ENCODE results near the gene PAK1.
"Not testable (repeated sequence)": the region's sequence is repeated elsewhere in the genome, so short reads cannot be mapped to it uniquely, and the experiment has no call there.

The PAK1 gene

DNA sequence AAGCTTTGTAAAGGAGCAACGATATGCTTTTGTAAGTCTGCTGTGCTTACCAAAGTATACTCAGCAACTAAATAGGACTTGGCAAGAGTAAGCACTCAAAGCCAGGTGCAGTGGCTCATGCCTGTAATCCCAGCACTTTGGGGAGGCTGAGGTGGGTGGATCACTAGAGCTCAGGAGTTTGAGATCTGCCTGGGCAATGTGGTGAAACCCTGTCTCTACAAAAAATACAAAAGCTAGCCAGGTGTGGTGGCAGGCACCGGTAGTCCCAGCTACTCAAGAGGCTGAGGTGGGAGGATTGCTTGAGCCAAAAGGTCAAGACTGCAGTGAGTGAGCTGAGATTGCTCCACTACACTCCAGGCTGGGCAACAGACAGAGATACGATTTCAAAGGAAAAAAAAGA lies 67.5 kb downstream of the PAK1 start:
- DNase-seq (ENCODE audit: low read depth in 2 of 3, low spot score in 1 of 3), result no peak

DNA sequence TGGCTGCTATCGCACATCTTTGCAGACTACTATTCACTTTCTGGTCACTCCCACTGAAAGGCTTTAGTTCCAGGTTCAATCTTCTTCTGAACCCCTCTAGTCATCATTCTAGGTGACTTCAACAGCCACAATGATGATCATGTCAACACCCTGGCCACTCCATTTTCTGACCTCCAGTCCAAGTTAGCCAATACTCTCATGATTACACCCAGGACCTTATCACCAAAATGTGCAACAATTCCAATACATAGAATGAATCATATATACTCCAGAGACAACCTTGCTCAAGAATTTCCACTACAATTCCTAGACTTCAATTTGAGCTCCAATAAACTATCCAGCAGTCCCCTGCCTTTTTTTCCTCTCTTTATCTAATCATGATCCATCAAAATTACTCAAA lies 70.7 kb downstream of the PAK1 start:
- no peak for DNase-seq (ENCODE audit: low read depth in 2 of 3, low spot score in 1 of 3)

DNA sequence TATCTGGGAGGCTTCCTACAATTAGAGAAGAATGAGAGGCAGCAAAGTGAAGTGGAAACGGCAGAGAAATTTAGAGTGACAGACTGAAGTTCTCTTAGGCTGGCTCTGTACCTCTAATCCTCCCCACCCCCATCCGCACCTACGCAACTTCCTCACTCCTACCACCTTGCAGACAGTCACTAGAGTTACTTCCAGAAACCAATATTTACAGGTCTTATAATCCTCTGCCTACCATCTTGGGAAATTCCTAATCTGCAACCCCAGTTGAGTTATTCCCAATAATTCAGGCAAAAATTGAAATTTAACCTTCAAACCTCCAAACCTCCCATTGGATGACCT lies 71.7 kb downstream of the PAK1 start:
- no peak for DNase-seq (ENCODE audit: low read depth in 2 of 3, low spot score in 1 of 3)

DNA sequence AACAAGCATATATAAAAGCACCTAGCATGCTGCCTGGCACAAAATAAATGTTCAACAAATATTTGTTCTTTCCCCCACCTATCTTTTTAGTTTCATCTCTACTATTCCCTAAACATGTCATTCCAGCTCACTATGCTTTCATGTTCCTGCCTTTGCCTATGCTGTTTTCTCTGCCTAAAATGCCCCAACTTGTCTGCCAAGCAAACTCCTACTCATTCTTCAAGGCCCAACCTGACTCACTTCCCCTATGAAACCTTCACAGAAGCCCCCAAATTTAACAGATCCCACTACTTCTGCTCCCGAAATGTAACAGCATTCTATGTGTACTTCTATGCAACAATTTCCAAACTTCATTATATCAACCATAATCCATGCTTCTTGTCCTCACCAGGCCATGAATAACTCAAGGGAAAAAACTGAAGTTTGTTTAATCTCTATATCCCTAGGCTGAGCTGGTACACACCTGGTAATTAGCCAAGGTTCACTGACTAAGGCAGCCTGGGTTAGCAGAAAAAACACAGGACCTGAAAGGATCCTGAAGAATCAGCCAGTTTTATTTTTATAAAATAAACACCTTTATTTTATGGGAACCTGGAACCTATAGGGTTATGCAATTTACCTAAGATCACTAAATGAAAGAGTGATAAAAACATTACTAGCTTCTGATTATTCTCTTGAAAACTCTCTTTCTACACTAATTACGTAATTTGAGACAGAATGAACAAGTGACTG lies 72.2 kb downstream of the PAK1 start:
- no peak for DNase-seq (ENCODE audit: low read depth in 2 of 3, low spot score in 1 of 3)

DNA sequence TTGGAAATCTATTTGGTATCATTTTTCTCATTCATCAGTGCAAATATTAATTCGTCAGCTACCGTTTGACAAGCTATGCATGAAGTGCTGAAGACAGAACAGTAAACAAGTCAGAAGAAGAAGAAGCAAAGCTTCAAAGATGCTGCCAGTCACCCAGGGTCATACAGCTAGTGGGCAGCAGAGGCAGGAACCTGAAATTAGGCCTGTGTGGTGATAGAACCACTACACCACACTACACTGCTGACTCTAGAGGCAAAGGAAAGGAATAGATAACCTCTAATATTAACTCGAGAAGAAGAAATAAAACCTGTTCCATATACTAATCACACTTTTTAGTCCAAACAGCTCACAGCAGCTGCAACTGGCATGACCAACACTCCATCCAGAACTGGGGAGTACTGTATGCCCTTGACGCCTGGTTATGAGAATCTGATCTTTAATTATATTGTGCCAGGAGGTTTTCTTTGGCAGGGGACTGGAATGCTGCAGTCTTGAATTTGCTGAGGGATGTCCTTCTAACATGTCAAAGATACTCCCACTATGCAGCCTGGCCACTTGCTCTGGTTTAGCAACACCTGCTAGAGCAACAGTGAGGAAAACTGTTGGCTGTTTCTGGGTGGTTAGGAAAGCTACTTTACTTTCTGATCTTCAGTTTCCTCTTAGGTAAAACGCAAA lies 73.0 kb downstream of the PAK1 start:
- DNase-seq (ENCODE audit: low read depth in 2 of 3, low spot score in 1 of 3), result no peak

DNA sequence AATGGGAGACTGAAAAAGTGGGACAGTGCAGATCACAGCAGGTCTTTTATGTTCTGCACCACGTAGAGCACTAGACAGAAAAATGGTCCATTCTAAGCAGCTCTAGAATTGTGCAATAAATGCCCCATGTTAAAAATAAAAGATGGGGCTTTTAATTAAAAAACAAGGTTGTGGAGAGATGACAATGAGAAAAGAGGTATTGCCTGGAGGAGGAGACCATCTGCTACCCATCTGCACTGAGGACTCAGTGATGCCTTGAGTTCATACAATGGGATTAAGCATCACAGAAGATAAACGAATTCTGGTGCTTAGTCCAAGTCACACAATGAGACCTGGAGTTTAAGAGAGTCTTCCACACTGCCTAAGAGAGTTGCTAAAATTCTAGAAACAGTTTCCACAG lies 73.6 kb downstream of the PAK1 start:
- no peak for DNase-seq (ENCODE audit: low read depth in 2 of 3, low spot score in 1 of 3)

DNA sequence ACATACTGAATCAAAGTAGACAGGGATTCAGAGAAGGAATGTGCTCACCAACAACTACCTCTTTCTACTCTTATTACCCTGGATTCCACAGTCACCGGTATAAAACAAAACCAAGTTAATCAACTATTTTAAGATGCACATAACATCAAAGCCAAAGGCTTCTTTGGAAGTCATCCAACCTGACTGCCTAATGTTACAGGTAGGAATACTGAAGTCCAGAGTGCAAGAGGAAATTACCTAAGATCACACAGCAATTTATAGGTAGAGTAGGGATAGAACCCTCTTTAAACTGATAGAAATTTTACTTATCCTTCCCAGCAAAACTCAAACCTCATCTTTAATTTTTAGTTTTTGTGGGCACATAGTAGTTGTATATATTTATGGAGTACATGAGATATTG lies 76.3 kb downstream of the PAK1 start:
- no peak for DNase-seq (ENCODE audit: low read depth in 2 of 3, low spot score in 1 of 3)

DNA sequence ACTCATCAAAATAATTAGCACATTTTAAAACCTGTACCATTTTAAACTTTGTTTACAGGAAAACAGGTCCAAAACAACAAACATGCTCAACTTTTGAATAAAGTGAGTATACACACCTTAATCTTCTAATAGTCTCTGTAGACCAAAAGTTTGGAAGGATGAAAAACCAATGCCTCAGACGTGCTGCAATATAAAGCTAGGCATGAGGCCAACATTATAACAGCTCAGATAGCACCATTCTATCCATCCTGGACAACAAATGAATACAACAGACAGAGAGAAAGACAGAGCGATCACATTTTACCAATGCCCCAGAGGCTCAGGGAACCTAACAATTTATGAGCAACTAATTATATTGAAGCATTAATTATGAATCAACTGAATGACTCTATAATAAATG lies 77.0 kb downstream of the PAK1 start:
- DNase-seq (ENCODE audit: low read depth in 2 of 3, low spot score in 1 of 3), result no peak

DNA sequence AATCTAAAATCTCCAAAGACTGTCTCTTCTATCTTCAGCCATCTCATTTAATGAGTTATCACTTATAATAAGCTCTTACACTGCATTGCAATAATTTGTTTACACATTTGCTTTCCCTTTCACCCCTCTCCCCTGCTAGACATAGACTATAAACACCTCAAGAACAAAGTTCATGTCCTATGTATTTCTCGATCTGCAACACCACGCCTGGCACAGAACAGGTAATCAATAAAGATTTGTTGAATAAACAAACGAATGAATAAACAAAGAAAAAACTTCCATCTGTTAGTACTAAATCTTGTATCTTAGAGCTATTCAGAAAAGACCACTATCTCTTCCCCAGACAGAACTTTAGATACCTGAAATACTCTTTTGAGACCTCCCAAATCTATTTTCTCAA lies 77.6 kb downstream of the PAK1 start:
- DNase-seq (ENCODE audit: low read depth in 2 of 3, low spot score in 1 of 3), result no peak

DNA sequence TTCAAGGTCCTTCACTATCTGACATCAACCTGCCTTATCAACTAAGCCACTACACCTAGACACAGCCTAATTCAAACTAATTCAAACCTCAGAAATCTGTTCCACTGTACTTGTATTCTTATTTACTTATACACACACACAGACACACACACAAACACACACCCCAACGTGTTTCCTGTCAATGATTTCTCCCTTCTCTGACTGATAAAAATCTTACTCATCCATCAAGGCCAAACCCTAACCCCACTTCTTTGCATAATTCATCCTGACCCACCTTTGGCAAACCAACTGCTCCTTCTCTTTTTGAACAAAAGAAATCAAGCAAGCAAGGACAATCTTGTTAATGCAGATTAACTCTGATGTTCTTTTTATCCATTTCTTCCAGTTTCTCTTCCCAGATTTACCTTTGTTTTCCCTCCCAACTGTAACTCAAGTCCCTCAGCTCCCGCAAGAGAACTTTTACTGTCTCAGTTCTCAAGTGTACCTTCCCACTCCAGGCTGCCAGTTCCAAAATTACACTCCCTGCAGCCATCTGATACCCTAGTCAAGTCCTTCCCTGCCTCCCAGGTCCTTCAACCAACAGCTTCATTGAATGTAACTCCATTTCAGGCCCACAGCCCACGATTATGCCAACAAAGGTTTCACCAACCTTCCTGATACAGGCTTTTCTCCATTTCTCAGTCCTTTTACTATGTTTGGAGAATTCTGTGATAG lies 78.3 kb downstream of the PAK1 start:
- DNase-seq (ENCODE audit: low read depth in 2 of 3, low spot score in 1 of 3), result no peak

DNA sequence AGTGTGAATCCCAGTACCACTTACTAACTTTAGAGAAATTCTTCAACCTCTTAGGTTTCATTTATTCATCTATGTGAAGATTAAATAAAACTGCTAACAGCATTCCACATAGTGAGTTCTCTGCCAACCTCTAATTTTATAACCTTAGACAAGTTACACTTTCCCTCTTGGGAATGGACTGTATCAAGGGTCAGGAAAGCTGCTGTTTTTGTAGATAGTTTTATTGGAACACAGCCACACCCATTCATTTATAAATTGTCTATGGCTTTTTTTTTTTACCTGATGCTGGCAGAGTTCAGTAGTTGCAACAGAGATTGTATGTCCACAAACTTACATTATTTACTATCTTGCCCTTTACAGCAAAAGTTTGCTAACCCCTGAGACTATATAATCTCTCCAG lies 81.1 kb downstream of the PAK1 start:
- no peak for DNase-seq (ENCODE audit: low read depth in 2 of 3, low spot score in 1 of 3)

DNA sequence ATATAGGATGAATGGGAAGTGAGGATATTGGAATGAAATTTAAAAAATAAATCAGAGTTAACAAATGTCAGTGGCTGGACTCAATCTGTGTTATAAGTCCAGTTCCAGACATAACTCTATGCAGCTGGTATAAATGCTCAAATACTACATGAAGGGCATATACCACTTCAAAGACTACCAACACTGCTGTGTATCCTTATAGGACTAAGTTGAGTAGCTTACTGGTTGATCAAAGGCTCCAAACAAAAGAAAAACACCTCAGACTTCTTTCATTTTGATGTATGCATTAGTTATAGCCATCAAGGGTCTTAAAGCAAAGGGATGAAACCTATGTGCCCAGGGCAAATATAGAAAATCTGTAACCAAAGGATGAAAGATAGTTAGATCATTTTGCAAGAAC lies 86.2 kb downstream of the PAK1 start:
- DNase-seq (ENCODE audit: low read depth in 2 of 3, low spot score in 1 of 3), result no peak

DNA sequence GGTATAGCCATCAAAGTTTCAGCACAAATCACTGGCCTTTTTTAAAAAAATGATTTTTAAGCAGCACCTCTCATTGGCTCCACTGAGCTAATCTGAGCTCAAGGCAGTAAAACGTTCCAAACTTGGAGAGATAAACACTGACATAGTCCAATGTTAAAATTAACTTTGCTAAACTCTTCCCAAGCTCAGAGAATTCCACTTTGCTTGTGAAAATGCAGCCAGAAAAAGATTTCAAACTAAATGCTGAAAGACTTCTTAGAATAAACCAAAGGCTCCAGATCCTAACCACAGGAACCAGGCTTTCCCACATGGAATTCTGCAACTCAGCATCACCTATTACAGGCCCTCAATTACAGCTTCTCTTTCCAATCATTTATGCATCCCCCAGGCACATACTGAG lies 87.7 kb downstream of the PAK1 start:
- DNase-seq (ENCODE audit: low read depth in 2 of 3, low spot score in 1 of 3), result no peak

DNA sequence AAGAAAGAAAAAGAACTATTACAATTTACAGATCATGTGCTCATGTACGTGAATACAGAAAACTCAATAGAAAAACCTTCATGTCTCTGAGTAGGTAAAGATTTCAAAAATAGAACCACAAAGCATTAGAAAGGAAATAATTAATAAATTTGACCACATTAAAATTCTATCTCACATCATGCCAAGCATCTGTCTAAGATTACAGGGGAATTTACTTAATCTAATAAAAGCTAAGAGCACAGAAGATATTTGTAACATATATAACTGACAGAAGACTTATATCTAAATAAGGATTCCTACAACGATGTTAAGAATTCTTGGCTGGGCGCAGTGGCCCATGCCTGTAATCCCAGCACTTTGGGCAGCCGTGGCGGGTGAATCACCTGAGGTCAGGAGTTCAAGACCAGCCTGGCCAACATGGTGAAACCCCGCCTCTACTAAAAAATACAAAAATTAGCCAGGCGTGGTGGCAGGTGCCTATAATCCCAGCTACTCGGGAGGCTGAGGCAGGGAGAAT lies 88.6 kb downstream of the PAK1 start:
- not testable (repeated sequence) for DNase-seq (ENCODE audit: low read depth in 2 of 3, low spot score in 1 of 3)

DNA sequence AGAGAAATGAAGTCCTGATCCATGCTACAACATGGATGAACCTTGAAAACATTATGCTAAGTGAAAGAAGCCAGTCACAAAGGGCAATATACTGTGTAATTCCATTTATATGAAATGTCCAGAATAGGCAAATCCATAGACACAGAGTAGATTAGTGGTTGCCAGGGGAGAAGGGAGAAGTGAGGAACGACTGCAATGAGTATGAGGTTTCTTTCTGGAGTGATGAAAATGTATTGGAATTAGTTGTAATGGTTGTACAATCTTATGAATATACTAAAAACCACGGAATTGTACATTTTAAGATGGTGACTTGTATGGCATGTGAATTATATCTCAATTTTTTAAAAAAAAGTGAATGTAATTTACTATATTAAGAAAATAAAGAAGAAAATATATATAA lies 89.3 kb downstream of the PAK1 start:
- DNase-seq (ENCODE audit: low read depth in 2 of 3, low spot score in 1 of 3), result no peak

DNA sequence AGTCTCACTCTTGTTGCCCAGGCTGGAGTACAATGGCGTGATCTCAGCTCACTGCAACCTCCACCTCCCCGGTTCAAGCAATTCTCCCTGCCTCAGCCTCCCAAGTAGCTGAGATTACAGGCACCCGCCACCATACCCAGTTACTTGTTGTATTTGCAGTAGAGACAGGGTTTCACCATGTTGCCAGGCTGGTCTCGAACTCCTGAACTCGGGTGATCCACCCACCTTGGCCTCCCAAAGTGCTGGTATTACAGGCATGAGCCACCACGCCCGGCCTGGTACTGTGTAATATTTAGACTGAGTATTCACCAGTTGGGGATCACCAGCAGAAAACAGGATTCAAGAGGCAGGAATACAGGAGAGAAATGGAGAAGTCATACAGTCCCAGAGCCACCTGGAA lies 90.5 kb downstream of the PAK1 start:
- DNase-seq (ENCODE audit: low read depth in 2 of 3, low spot score in 1 of 3), result not testable (repeated sequence)

DNA sequence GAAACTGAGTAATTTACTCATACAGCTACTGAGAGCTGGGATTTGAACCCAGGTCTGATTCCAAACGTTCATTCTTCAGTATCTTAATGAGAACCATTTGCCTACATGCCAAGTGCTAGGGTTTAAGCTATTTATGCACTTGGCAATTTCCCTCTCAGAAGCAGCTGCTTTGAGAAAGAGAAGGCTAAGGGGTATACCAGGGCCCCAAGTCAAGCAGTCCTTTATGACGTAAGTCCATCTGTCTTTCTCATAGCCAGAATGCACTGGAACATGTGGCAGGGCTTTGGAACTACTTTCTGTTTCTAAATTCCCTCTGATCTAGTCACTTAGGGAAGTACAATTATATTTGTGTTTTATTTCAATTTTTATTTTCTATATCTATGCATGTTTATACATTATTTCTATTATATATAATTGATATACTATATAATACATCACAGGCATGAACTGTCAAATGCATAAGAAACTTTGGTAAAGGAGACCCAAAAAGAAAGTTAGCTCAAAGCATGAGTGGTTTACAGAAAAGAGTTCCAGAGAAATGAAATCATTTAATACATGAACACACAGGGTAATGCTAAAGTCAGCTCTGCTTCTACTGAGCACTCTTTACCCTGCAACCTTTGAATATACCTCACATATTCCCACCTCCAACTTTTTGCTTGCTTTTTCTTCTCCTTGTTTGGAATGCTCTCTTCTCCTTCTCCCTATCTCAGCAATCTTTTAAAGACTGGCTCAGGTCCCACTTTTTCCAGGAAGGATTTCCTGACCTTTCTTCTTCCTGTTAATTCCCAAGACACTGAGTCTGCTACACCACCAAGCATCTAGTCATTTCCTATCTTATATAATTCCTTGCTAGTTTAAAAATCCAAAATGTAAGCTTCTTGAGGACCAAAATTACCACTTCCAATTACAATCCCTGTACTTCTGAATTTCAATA lies 91.9 kb downstream of the PAK1 start:
- no peak for DNase-seq (ENCODE audit: low read depth in 2 of 3, low spot score in 1 of 3)

DNA sequence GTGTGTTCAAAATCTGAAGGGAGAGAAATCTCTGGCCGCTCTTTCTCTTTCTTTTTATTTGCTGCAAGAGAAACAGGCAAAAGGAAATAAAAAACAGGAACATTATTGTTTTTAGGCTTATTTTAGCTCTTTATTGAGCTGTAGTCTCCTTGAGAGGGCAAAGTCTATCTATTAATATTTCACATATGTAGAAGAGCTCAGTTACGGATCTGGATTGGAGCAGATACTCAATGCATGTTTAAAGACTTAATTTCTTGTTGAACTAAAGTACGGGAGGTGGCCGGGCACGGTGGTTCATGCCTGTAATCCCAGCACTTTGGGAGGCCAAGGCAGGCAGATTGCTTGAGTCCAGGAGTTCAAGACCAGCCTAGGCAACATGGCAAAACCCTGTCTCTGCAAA lies 94.0 kb downstream of the PAK1 start:
- DNase-seq (ENCODE audit: low read depth in 2 of 3, low spot score in 1 of 3), result no peak

DNA sequence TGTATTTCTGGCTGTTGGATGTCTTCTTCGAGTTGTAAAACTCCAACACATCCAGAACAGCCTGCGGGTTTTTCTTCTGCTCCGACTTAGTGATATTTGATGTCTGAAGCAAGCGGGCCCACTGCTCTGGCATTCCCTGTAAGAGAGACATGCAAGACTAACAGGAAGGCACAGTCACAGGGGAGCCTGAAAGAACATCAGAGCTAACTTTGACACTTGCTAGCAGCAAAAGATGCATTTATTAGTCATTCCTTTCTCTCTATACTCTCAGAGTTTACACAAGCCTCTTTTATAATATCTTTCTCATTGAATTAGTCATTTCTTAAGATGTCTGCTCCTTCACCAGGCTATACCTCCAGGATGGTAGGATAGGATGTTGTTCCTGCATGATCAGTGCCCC lies 94.6 kb downstream of the PAK1 start:
- no peak for DNase-seq (ENCODE audit: low read depth in 2 of 3, low spot score in 1 of 3)

DNA sequence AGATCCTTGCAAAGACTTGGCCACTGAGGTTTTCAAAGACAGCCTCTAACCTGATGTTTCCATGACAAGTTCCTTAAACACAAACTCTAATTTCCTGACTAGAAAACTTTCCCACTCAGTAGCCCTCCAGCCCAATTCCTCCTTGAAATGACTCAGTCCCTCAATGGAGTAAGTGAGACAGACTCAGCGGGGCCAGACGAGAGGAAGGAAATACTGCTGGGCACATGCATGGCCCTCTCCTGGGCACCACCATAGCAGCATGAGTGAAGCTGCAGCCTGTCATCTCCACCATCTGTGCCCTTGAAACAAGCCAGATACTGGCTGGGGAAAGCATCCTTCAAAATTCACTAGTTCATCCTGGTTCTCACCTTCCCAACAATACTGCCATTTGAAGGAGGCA lies 96.2 kb downstream of the PAK1 start:
- DNase-seq (ENCODE audit: low read depth in 2 of 3, low spot score in 1 of 3), result no peak

DNA sequence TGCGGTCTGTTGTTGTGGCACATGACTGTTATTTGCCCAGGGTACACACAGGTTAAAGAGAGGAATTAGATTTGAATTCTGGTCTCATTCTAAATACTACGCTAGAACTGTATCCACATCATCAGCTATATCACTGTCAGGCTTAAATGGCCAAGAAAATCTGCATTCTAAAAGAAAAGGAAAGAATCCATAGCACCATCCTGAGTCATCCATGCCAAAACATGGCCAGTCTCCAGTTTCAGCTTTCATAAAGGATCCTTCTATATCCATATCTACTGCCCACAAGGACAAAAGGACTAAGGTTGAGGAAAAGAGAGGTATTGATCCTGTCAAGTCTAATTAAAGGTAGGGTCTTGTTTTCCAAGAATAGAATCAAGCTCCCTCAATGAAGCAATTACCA lies 98.8 kb downstream of the PAK1 start:
- no peak for DNase-seq (ENCODE audit: low read depth in 2 of 3, low spot score in 1 of 3)

Measured in stimulated activated CD4-positive, alpha-beta T cell treated with anti-CD3 and anti-CD28 coated beads, Interleukin-12 subunit alpha, Interleukin-12 subunit beta, amount 100 ng/mL, for 48 hours (primary cell).